OCI-LY3 (cell line): ENCODE measurements around the gene MTMR3.

Source experiments
- CTCF ChIP-seq: fragments of 200-600, 300-600 bp; sonication (generic); IDR thresholded peaks from 2 replicates; pipeline ENCODE4 v1.5.1; 2014; ENCODE audit warnings: antibody characterized with exemption, low read length, low read depth
- EZH2phosphoT487 ChIP-seq: fragments of 200-600 bp; shearing (Covaris generic); IDR thresholded peaks from 2 replicates; pipeline ENCODE4 v1.6.1; 2018; ENCODE audit warnings: antibody characterized with exemption, mixed run types, low read depth

DNA sequence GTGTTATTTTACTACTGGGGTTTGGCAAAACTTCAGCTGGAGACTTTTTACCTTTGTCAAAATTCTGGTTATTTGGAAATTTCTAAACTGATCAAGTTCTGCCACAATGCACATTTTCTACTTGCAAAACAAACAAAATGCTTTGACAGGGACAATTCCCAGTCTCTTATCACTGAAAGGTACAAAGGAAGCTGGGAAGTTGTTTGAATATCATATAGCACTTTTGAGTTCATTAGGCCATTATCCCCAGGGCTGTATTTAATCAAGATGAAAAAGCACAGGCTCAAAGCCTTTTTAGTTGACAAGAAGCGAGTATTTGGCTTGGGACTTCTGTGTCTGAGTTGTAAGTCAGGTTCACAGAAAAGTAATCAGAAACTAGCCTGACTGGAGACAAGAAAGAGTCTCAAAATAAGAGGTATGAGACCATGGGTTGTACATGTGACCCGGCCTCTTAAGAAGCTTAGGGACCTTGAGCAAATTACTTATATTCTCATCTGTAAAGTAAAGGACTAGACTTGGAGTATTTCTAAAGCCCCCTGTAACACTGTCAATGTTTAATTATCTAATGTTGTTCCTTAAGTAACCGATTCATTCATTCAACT is 194.4 kb downstream of the MTMR3 start:
- no peak for TF ChIP-seq CTCF
- TF ChIP-seq EZH2phosphoT487 = no peak
